Prostate gland (tissue), 2 donors: ENCODE measurements around the gene IQSEC3.

Source experiments
- POLR2A ChIP-seq: fragments of 450-650 bp; IDR thresholded peaks from one replicate; pipeline ENCODE4 v1.6.1; 2016; ENCODE audit warnings: antibody characterized with exemption, mild to moderate bottlenecking
- POLR2AphosphoS5 ChIP-seq: sonication (generic); formaldehyde crosslinking; IDR thresholded peaks from one replicate; pipeline ENCODE4 v1.6.1; 2017; ENCODE audit warnings: antibody characterized with exemption
- TF ChIP-seq, protein P1 (sequence below), 4 experiments: fragments of 200-600 bp in 2 of 4; fragments of 450-650 bp in 2 of 4; sonication (generic) in 2 of 4; IDR thresholded peaks; 1 replicate in 3 of 4; 2 replicates in 1 of 4; pipeline ENCODE4 v1.5.1; 2016 to 2019; ENCODE audit warnings: antibody characterized with exemption in 4 of 4, mild to moderate bottlenecking in 2 of 4, moderate library complexity in 2 of 4

GRCh38 chr12:181921-182320 lies 115.4 kb downstream of the IQSEC3 start:
- TF ChIP-seq POLR2A (no peak), POLR2AphosphoS5 (no peak)
- TF ChIP-seq, protein P1, sequence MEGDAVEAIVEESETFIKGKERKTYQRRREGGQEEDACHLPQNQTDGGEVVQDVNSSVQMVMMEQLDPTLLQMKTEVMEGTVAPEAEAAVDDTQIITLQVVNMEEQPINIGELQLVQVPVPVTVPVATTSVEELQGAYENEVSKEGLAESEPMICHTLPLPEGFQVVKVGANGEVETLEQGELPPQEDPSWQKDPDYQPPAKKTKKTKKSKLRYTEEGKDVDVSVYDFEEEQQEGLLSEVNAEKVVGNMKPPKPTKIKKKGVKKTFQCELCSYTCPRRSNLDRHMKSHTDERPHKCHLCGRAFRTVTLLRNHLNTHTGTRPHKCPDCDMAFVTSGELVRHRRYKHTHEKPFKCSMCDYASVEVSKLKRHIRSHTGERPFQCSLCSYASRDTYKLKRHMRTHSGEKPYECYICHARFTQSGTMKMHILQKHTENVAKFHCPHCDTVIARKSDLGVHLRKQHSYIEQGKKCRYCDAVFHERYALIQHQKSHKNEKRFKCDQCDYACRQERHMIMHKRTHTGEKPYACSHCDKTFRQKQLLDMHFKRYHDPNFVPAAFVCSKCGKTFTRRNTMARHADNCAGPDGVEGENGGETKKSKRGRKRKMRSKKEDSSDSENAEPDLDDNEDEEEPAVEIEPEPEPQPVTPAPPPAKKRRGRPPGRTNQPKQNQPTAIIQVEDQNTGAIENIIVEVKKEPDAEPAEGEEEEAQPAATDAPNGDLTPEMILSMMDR (IDR thresholded peaks at IDR 0.05): no peak
